GM12878 (cell line): ENCODE data around the gene JCHAIN. TPM values are rescaled to one million over a fixed set of nuclear protein-coding genes. Genes with fewer than 3 reads are reported as not detected.

Experiments
- ATAC-seq: fragments of 200-7000 bp; cut with Tn5 transposase; 3 replicates; pipeline ENCODE4 v1.9.1; 2020; ENCODE audit warnings: mild to moderate bottlenecking, moderate library complexity
- BruUV-seq: library from RNA; stranded (reverse); fragments of 400-500 nt; replicated peaks from 2 replicates; lab custom pipeline; 2021; lab: Mats Ljungman, UMichigan
- CTCF ChIA-PET: fragments of 300-600 bp; sonication (Branson Sonifier 250); formaldehyde crosslinking; extraction: SDS; loops from one replicate; lab custom pipeline; 2021; ENCODE audit warnings: inconsistent platforms; lab: Yijun Ruan, JAX
- POLR2A ChIA-PET: fragments of 350-600 bp; formaldehyde crosslinking; extraction: SDS; loops from one replicate; lab custom pipeline; 2021; ENCODE audit warnings: inconsistent platforms; lab: Charles Lee
- RAD21 ChIA-PET: fragments of 300-600 bp; sonication (Branson Sonifier 250); formaldehyde crosslinking; loops from one replicate; lab custom pipeline; 2023; ENCODE audit warnings: antibody characterized with exemption; ENCODE audit not compliant: unreplicated experiment; lab: Charles Lee
- SMC1A ChIA-PET: fragments of 300-600 bp; sonication (Branson Sonifier 250); formaldehyde crosslinking; loops from one replicate; lab custom pipeline; 2023; ENCODE audit not compliant: unreplicated experiment, uncharacterized antibody; lab: Charles Lee
- DNase-seq: peaks from one replicate; pipeline ENCODE4 v3.0.0-alpha.2; 2011; ENCODE audit warnings: low read depth, low spot score
- FAIRE-seq: peaks from 3 replicates; lab custom pipeline; 2011; peaks lifted over from hg19 to GRCh38; lab: Jason Lieb, UNC
- H2AFZ ChIP-seq: 2 replicates; pipeline ENCODE4 v1.6.0; 2011; ENCODE audit warnings: low read depth, low read length, control low read depth; ENCODE audit not compliant: control insufficient read depth
- H3K27ac ChIP-seq: 2 replicates; pipeline ENCODE4 v1.5.1; 2011; ENCODE audit warnings: control low read depth; ENCODE audit not compliant: control insufficient read depth, insufficient read depth
- H3K27me3 ChIP-seq, 2 experiments: replicated peaks in 1 of 2; 2 replicates each; pipeline versions ENCODE4 v1.6.0 to v1.6.1; 2011; ENCODE audit warnings: low read length in 1 of 2; ENCODE audit not compliant: control insufficient read depth in 2 of 2, insufficient read depth in 2 of 2
- H3K36me3 ChIP-seq, 2 experiments: 2 replicates each; pipeline ENCODE4 v1.5.1; 2011; ENCODE audit warnings: low read length in 1 of 2; ENCODE audit not compliant: control insufficient read depth in 2 of 2, insufficient read depth in 2 of 2
- H3K4me1 ChIP-seq: 2 replicates; pipeline ENCODE4 v1.6.1; 2011; ENCODE audit warnings: mild to moderate bottlenecking, low read length, moderate library complexity, mixed read lengths; ENCODE audit not compliant: control insufficient read depth, insufficient read depth
- H3K4me2 ChIP-seq: 2 replicates; pipeline ENCODE4 v1.6.0; 2011; ENCODE audit warnings: control low read depth; ENCODE audit not compliant: control insufficient read depth, insufficient read depth
- H3K4me3 ChIP-seq: fragments of 200-600 bp; sonication (generic); 2 replicates; pipeline ENCODE4 v1.5.1; 2016
- H3K79me2 ChIP-seq: 2 replicates; pipeline ENCODE4 v1.6.0; 2011; ENCODE audit warnings: low read length; ENCODE audit not compliant: control insufficient read depth, insufficient read depth
- H3K9ac ChIP-seq: 2 replicates; pipeline ENCODE4 v1.8.0; 2011; ENCODE audit warnings: low read length, control low read depth, mixed read lengths; ENCODE audit not compliant: control insufficient read depth, insufficient read depth
- H3K9me3 ChIP-seq: replicated peaks from 3 replicates; pipeline ENCODE4 v1.5.1; 2011; ENCODE audit warnings: mild to moderate bottlenecking, low read length; ENCODE audit not compliant: control insufficient read depth, insufficient read depth
- H4K20me1 ChIP-seq: 2 replicates; pipeline ENCODE4 v1.6.0; 2011; ENCODE audit not compliant: control insufficient read depth, insufficient read depth
- NFIC ChIP-seq: IDR thresholded peaks from 2 replicates; pipeline ENCODE4 v1.6.1; 2012; ENCODE audit warnings: low read depth, mild to moderate bottlenecking, inconsistent platforms, low read length, moderate library complexity
- SUPT20H ChIP-seq: IDR thresholded peaks from 2 replicates; pipeline ENCODE4 v1.6.1; 2011; ENCODE audit warnings: low read depth, mild to moderate bottlenecking, low read length, moderate library complexity, borderline replicate concordance; ENCODE audit not compliant: control insufficient read depth
- WGBS: methylation state at CpG from one replicate; pipeline ENCODE4 v1.1.6; 2016; ENCODE audit warnings: low lambda C conversion rate; ENCODE audit not compliant: insufficient replicate concordance, insufficient coverage; ENCODE audit errors: missing lambda C conversion rate; 5-methylcytosine and 5-hydroxymethylcytosine counted together
- in situ Hi-C: fragments of 300-500 bp; cut with MboI; formaldehyde crosslinking; loops from 9 replicates; pipeline ENCODE4 v1.14.3; 2018; ENCODE audit warnings: mixed read lengths
- intact Hi-C: fragments of 100-400 bp; cut with micrococcal nuclease; formaldehyde crosslinking; loops from one replicate; pipeline ENCODE4 v1.14.2; 2022; ENCODE audit not compliant: unreplicated experiment
- polyA plus RNA-seq, 11 experiments: library from polyadenylated mRNA; depleted of rRNA in 4 of 11; unstranded in 6 of 11; stranded (reverse) in 5 of 11; fragments of >200 nt; fragmentation: Nextera tagmentation in 4 of 11; fragmentation: Illumina TruSeq in 1 of 11; extraction: Ambion mirVana in 4 of 11; extraction: Trizol in 1 of 11; gene quantifications; 1 replicate in 1 of 11; 2 replicates in 10 of 11; pipeline versions ENCODE4 v1.2.1 to v1.2.3, GENCODE V29; 2011 to 2016; ENCODE audit warnings: inconsistent platforms in 2 of 11, missing spikeins in 2 of 11, low read depth in 1 of 11
- total RNA-seq, 4 experiments: library from RNA; depleted of rRNA in 3 of 4; stranded (reverse); fragments of >200 nt in 3 of 4; fragmentation: Illumina TruSeq in 1 of 4; extraction: Trizol in 1 of 4; gene quantifications; 2 replicates each; pipeline versions ENCODE4 v1.2.1 to v1.2.3, GENCODE V29; 2013 to 2021

JCHAIN gene
- total and polyA plus RNA-seq, 10 of the 15 experiments (the other 5 are each of a cell fraction or from before 2014, with no cell fraction given) = 188 to 1,045 (median 486) TPM

GRCh38 chr4:70706044-70706461 lies 39.7 kb upstream of the JCHAIN start:
- BruUV-seq = no TSS peak
- no peaks in the 10 kb centered on the region for H3K27me3 ChIP-seq
- peak overlapping the region; percentile 70; the same call in 1 of the 2 replicates for H3K9ac ChIP-seq
- RAD21 ChIA-PET = interaction anchor here (0.6 to 7.1 kb wide), 15 partner anchors 9 to 299 kb away, joined by 3 to 82 read pairs (median 4); partner anchors contain the start of genes DCK, RUFY3 and UTP3
- no peaks in the 10 kb centered on the region for H3K9me3 ChIP-seq
- POLR2A ChIA-PET = interaction anchor here (0.5 to 7.8 kb wide), 13 partner anchors 9 to 288 kb away, joined by 3 to 52 read pairs (median 4); partner anchors contain the start of genes DCK and UTP3
- WGBS = 13% methylated on average over 7 of the region's 7 CpGs
- H3K4me1 ChIP-seq = no peaks in the 10 kb centered on the region; the same call in 1 of the 2 replicates
- ATAC-seq (no peak), FAIRE-seq (no peak), DNase-seq (no peak)
- H3K4me3 ChIP-seq = peak overlapping the region; percentile 92
- H3K4me2 ChIP-seq = peak overlapping the region; percentile 91
- peaks cover 2% of the 10 kb centered on the region; the same call in 1 of the 2 replicates for H3K79me2 ChIP-seq
- no peaks in the 10 kb centered on the region for H3K36me3 ChIP-seq
- CTCF ChIA-PET = interaction anchor here (0.6 to 7.5 kb wide), 10 partner anchors 9 to 302 kb away, joined by 3 to 77 read pairs (median 4); partner anchors contain the start of gene UTP3
- no peaks in the 10 kb centered on the region for H4K20me1 ChIP-seq
- SMC1A ChIA-PET = interaction anchor here (0.6 to 5.8 kb wide), 20 partner anchors 9 to 304 kb away, joined by 3 to 77 read pairs (median 4); partner anchors contain the start of genes DCK, JCHAIN and UTP3
- peak overlapping the region; percentile 82 for H2AFZ ChIP-seq
- no peak overlapping the region for H3K27ac ChIP-seq
- in situ Hi-C loops (no loop called here), intact Hi-C loops (loop anchor here (5.0 kb wide), 1 partner anchor 131 kb away; the partner anchor contains the start of gene GRSF1)
- TF ChIP-seq SUPT20H (no peak), NFIC (0 out of 2 replicates have a peak, but pooled peaks have one; percentile 8)
